GM12878 (cell line): Measurements from ENCODE around the gene FGGY. TPM values are rescaled to one million over a fixed set of nuclear protein-coding genes. Genes with fewer than 3 reads are reported as not detected.

Experiments used
- ATAC-seq: fragments of 200-7000 bp; cut with Tn5 transposase; 3 replicates; pipeline ENCODE4 v1.9.1; 2020; ENCODE audit warnings: mild to moderate bottlenecking, moderate library complexity
- BruUV-seq: library from RNA; stranded (reverse); fragments of 400-500 nt; replicated peaks from 2 replicates; lab custom pipeline; 2021; lab: Mats Ljungman, UMichigan
- CTCF ChIA-PET: fragments of 300-600 bp; sonication (Branson Sonifier 250); formaldehyde crosslinking; extraction: SDS; loops from one replicate; lab custom pipeline; 2021; ENCODE audit warnings: inconsistent platforms; lab: Yijun Ruan, JAX
- POLR2A ChIA-PET: fragments of 350-600 bp; formaldehyde crosslinking; extraction: SDS; loops from one replicate; lab custom pipeline; 2021; ENCODE audit warnings: inconsistent platforms; lab: Charles Lee
- RAD21 ChIA-PET: fragments of 300-600 bp; sonication (Branson Sonifier 250); formaldehyde crosslinking; loops from one replicate; lab custom pipeline; 2023; ENCODE audit warnings: antibody characterized with exemption; ENCODE audit not compliant: unreplicated experiment; lab: Charles Lee
- SMC1A ChIA-PET: fragments of 300-600 bp; sonication (Branson Sonifier 250); formaldehyde crosslinking; loops from one replicate; lab custom pipeline; 2023; ENCODE audit not compliant: unreplicated experiment, uncharacterized antibody; lab: Charles Lee
- DNase-seq: peaks from one replicate; pipeline ENCODE4 v3.0.0-alpha.2; 2011; ENCODE audit warnings: low read depth, low spot score
- FAIRE-seq: peaks from 3 replicates; lab custom pipeline; 2011; peaks lifted over from hg19 to GRCh38; lab: Jason Lieb, UNC
- H2AFZ ChIP-seq: 2 replicates; pipeline ENCODE4 v1.6.0; 2011; ENCODE audit warnings: low read depth, low read length, control low read depth; ENCODE audit not compliant: control insufficient read depth
- H3K27ac ChIP-seq: 2 replicates; pipeline ENCODE4 v1.5.1; 2011; ENCODE audit warnings: control low read depth; ENCODE audit not compliant: control insufficient read depth, insufficient read depth
- H3K27me3 ChIP-seq, 2 experiments: replicated peaks in 1 of 2; 2 replicates each; pipeline versions ENCODE4 v1.6.0 to v1.6.1; 2011; ENCODE audit warnings: low read length in 1 of 2; ENCODE audit not compliant: control insufficient read depth in 2 of 2, insufficient read depth in 2 of 2
- H3K36me3 ChIP-seq, 2 experiments: 2 replicates each; pipeline ENCODE4 v1.5.1; 2011; ENCODE audit warnings: low read length in 1 of 2; ENCODE audit not compliant: control insufficient read depth in 2 of 2, insufficient read depth in 2 of 2
- H3K4me1 ChIP-seq: 2 replicates; pipeline ENCODE4 v1.6.1; 2011; ENCODE audit warnings: mild to moderate bottlenecking, low read length, moderate library complexity, mixed read lengths; ENCODE audit not compliant: control insufficient read depth, insufficient read depth
- H3K4me2 ChIP-seq: 2 replicates; pipeline ENCODE4 v1.6.0; 2011; ENCODE audit warnings: control low read depth; ENCODE audit not compliant: control insufficient read depth, insufficient read depth
- H3K4me3 ChIP-seq: fragments of 200-600 bp; sonication (generic); 2 replicates; pipeline ENCODE4 v1.5.1; 2016
- H3K79me2 ChIP-seq: 2 replicates; pipeline ENCODE4 v1.6.0; 2011; ENCODE audit warnings: low read length; ENCODE audit not compliant: control insufficient read depth, insufficient read depth
- H3K9ac ChIP-seq: 2 replicates; pipeline ENCODE4 v1.8.0; 2011; ENCODE audit warnings: low read length, control low read depth, mixed read lengths; ENCODE audit not compliant: control insufficient read depth, insufficient read depth
- H3K9me3 ChIP-seq: replicated peaks from 3 replicates; pipeline ENCODE4 v1.5.1; 2011; ENCODE audit warnings: mild to moderate bottlenecking, low read length; ENCODE audit not compliant: control insufficient read depth, insufficient read depth
- H4K20me1 ChIP-seq: 2 replicates; pipeline ENCODE4 v1.6.0; 2011; ENCODE audit not compliant: control insufficient read depth, insufficient read depth
- BHLHE40 ChIP-seq, 2 experiments: fragments of 450-650 bp in 1 of 2; IDR thresholded peaks; 2 replicates each; pipeline ENCODE4 v1.6.1; 2011 to 2017; ENCODE audit warnings: low read depth in 2 of 2, borderline replicate concordance in 1 of 2, improper control_type of control experiment in 1 of 2, low read length in 1 of 2, mild to moderate bottlenecking in 1 of 2
- CBFB ChIP-seq: IDR thresholded peaks from 2 replicates; pipeline ENCODE4 v1.6.1; 2016; ENCODE audit warnings: antibody characterized with exemption, low read depth
- CHD4 ChIP-seq: fragments of 200-600 bp; sonication (generic); IDR thresholded peaks from 2 replicates; pipeline ENCODE4 v1.6.1; 2016; ENCODE audit warnings: mild to moderate bottlenecking
- CTCF ChIP-seq, 3 experiments: IDR thresholded peaks in 2 of 3; conservative IDR thresholded peaks in 1 of 3; 2 replicates each; pipeline ENCODE4 v1.5.1; 2011; ENCODE audit warnings: low read depth in 3 of 3, low read length in 3 of 3, mild to moderate bottlenecking in 3 of 3, control low read depth in 2 of 3, moderate library complexity in 2 of 3, inconsistent platforms in 1 of 3, mixed read lengths in 1 of 3; ENCODE audit not compliant: control insufficient read depth in 2 of 3, insufficient read depth in 1 of 3; ENCODE audit errors: extremely low read depth in 1 of 3
- MYB ChIP-seq: fragments of 150-350 bp; IDR thresholded peaks from 2 replicates; pipeline ENCODE4 v1.6.1; 2014; ENCODE audit warnings: mild to moderate bottlenecking, low read depth, low read length, borderline replicate concordance
- NBN ChIP-seq: fragments of 450-650 bp; IDR thresholded peaks from 2 replicates; pipeline ENCODE4 v1.6.1; 2016
- NFYA ChIP-seq: IDR thresholded peaks from 2 replicates; pipeline ENCODE4 v1.6.1; 2011; ENCODE audit warnings: low read depth, mild to moderate bottlenecking, low read length, improper control_type of control experiment, borderline replicate concordance
- NR2C1 ChIP-seq: fragments of 450-650 bp; IDR thresholded peaks from 2 replicates; pipeline ENCODE4 v1.6.1; 2017; ENCODE audit warnings: antibody characterized with exemption, mild to moderate bottlenecking, moderate library complexity
- NRF1 ChIP-seq: conservative IDR thresholded peaks from 2 replicates; pipeline ENCODE4 v1.6.1; 2011; ENCODE audit warnings: mild to moderate bottlenecking, low read depth, low read length, improper control_type of control experiment
- PBX3 ChIP-seq: IDR thresholded peaks from 2 replicates; pipeline ENCODE4 v1.6.1; 2011; ENCODE audit warnings: mild to moderate bottlenecking, low read depth, low read length, moderate library complexity; ENCODE audit not compliant: insufficient replicate concordance
- PKNOX1 ChIP-seq: fragments of 450-650 bp; IDR thresholded peaks from 2 replicates; pipeline ENCODE4 v1.6.1; 2016; ENCODE audit warnings: mild to moderate bottlenecking
- SMAD5 ChIP-seq: IDR thresholded peaks from 2 replicates; pipeline ENCODE4 v1.6.1; 2016; ENCODE audit warnings: antibody characterized with exemption, low read depth
- SRF ChIP-seq, 2 experiments: IDR thresholded peaks; 2 replicates each; pipeline ENCODE4 v1.6.1; 2011; ENCODE audit warnings: low read depth in 2 of 2, low read length in 2 of 2, mild to moderate bottlenecking in 1 of 2, moderate library complexity in 1 of 2
- TCF7 ChIP-seq: IDR thresholded peaks from 2 replicates; pipeline ENCODE4 v1.6.1; 2014; ENCODE audit warnings: antibody characterized with exemption, borderline replicate concordance
- YBX1 ChIP-seq: fragments of 450-650 bp; IDR thresholded peaks from 2 replicates; pipeline ENCODE4 v1.6.1; 2016; ENCODE audit warnings: antibody characterized with exemption
- YY1 ChIP-seq: IDR thresholded peaks from 2 replicates; pipeline ENCODE4 v1.6.1; 2011; ENCODE audit warnings: low read depth, mild to moderate bottlenecking, low read length
- WGBS: methylation state at CpG from one replicate; pipeline ENCODE4 v1.1.6; 2016; ENCODE audit warnings: low lambda C conversion rate; ENCODE audit not compliant: insufficient replicate concordance, insufficient coverage; ENCODE audit errors: missing lambda C conversion rate; 5-methylcytosine and 5-hydroxymethylcytosine counted together
- in situ Hi-C: fragments of 300-500 bp; cut with MboI; formaldehyde crosslinking; loops from 9 replicates; pipeline ENCODE4 v1.14.3; 2018; ENCODE audit warnings: mixed read lengths
- intact Hi-C: fragments of 100-400 bp; cut with micrococcal nuclease; formaldehyde crosslinking; loops from one replicate; pipeline ENCODE4 v1.14.2; 2022; ENCODE audit not compliant: unreplicated experiment
- polyA plus RNA-seq, 11 experiments: library from polyadenylated mRNA; depleted of rRNA in 4 of 11; unstranded in 6 of 11; stranded (reverse) in 5 of 11; fragments of >200 nt; fragmentation: Nextera tagmentation in 4 of 11; fragmentation: Illumina TruSeq in 1 of 11; extraction: Ambion mirVana in 4 of 11; extraction: Trizol in 1 of 11; gene quantifications; 1 replicate in 1 of 11; 2 replicates in 10 of 11; pipeline versions ENCODE4 v1.2.1 to v1.2.3, GENCODE V29; 2011 to 2016; ENCODE audit warnings: inconsistent platforms in 2 of 11, missing spikeins in 2 of 11, low read depth in 1 of 11
- total RNA-seq, 4 experiments: library from RNA; depleted of rRNA in 3 of 4; stranded (reverse); fragments of >200 nt in 3 of 4; fragmentation: Illumina TruSeq in 1 of 4; extraction: Trizol in 1 of 4; gene quantifications; 2 replicates each; pipeline versions ENCODE4 v1.2.1 to v1.2.3, GENCODE V29; 2013 to 2021

FGGY gene
- total and polyA plus RNA-seq, 10 of the 15 experiments (the other 5 are each of a cell fraction or from before 2014, with no cell fraction given), result 6.2 to 11.9 (median 7.5) TPM

- Histone ChIP-seq H3K27me3 (no peaks in the 10 kb centered on the region), H3K27ac (no peak overlapping the region), H3K4me2 (no peak overlapping the region), H3K4me1 (no peaks in the 10 kb centered on the region), H3K79me2 (no peaks in the 10 kb centered on the region), H3K4me3 (no peak overlapping the region), H4K20me1 (no peaks in the 10 kb centered on the region), H3K9ac (no peak overlapping the region), H3K9me3 (no peaks in the 10 kb centered on the region), H3K36me3 (no peaks in the 10 kb centered on the region), H2AFZ (no peak overlapping the region)
- BruUV-seq, result no TSS peak
- DNase-seq (no peak), FAIRE-seq (no peak), ATAC-seq (no peak)
- 0% methylated on average over 1 of the region's 1 CpG for WGBS
- POLR2A ChIA-PET, result no interaction called here
- CTCF ChIA-PET, result interaction anchor here (0.7 to 2.6 kb wide), 4 partner anchors 16 to 680 kb away, joined by 3 to 9 read pairs (median 4); no protein-coding TSS in a partner anchor
- intact Hi-C loops, result no loop called here
- TF ChIP-seq TCF7, result no peak
- no peak for TF ChIP-seq BHLHE40 (IDR thresholded peaks at IDR 0.05; ENCODE audit: borderline replicate concordance in 1 of 2, low read depth in 2 of 2, low read length in 1 of 2)
- no peak for TF ChIP-seq NRF1
- no peak for TF ChIP-seq SRF (IDR thresholded peaks at IDR 0.05; ENCODE audit: low read depth in 2 of 2, low read length in 2 of 2)
- no peak for TF ChIP-seq NBN
- no peak for TF ChIP-seq MYB
- TF ChIP-seq CHD4, result no peak
- TF ChIP-seq CTCF (IDR thresholded peaks at IDR 0.05 in 2 of 3, conservative IDR thresholded peaks at IDR 0.05 in 1 of 3; ENCODE audit: control insufficient read depth in 2 of 3, extremely low read depth in 1 of 3, insufficient read depth in 1 of 3, low read depth in 3 of 3, low read length in 3 of 3), result no peak
- no peak for TF ChIP-seq CBFB
- TF ChIP-seq YBX1, result no peak
- TF ChIP-seq YY1, result no peak
- no peak for TF ChIP-seq SMAD5
- no peak for TF ChIP-seq NFYA
- TF ChIP-seq PBX3, result no peak
- no peak for TF ChIP-seq NR2C1
- no peak for TF ChIP-seq PKNOX1
- RAD21 ChIA-PET, result interaction anchor here (1.2 to 1.4 kb wide), 2 partner anchors 16 to 44 kb away, joined by 3 read pairs; no protein-coding TSS in a partner anchor
- in situ Hi-C loops, result loop anchor here (25.0 kb wide), 1 partner anchor 978 kb away; no protein-coding TSS in a partner anchor
- SMC1A ChIA-PET, result interaction anchor here (1.7 kb wide), 1 partner anchor 16 kb away, joined by 8 read pairs; no protein-coding TSS in a partner anchor
Observed at GRCh38 chr1:59714966-59715365, 418.1 kb downstream of the FGGY start.
